ENCODE data around the gene THADA. TPM values are rescaled to one million over a fixed set of nuclear protein-coding genes. Genes with fewer than 3 reads are reported as not detected.

Gene THADA
- total and polyA plus RNA-seq, 7 donors: 4.4 to 35.2 (median 20.2) TPM

DNA sequence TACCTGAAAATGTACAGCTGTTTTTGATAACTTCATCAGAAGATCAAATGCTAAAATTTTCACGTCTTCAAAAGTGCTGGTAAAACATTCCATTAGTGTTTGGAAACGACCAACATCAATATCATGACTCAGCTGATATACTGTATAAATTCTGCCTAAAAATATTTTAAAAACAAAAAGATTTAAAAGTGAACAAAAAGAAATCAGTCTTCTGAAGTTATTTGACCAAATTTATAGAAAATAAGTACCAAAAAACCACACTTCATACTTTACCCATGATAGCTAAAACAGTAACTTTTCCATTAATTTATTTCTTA lies 35.6 kb downstream of the THADA start:
- WGBS, 2 donors: 50 to 73% methylated on average over 2 of the region's 2 CpGs
- H3K27me3 ChIP-seq: no peaks in the 10 kb centered on the region
- no peaks in the 10 kb centered on the region for H3K4me1 ChIP-seq
- H3K9me3 ChIP-seq: no peaks in the 10 kb centered on the region
- TF ChIP-seq EP300 (IDR thresholded peaks at IDR 0.05) (no peak), POLR2AphosphoS5 (IDR thresholded peaks at IDR 0.05) (no peak), POLR2A (IDR thresholded peaks at IDR 0.05) (no peak)
- TF ChIP-seq, protein P1, sequence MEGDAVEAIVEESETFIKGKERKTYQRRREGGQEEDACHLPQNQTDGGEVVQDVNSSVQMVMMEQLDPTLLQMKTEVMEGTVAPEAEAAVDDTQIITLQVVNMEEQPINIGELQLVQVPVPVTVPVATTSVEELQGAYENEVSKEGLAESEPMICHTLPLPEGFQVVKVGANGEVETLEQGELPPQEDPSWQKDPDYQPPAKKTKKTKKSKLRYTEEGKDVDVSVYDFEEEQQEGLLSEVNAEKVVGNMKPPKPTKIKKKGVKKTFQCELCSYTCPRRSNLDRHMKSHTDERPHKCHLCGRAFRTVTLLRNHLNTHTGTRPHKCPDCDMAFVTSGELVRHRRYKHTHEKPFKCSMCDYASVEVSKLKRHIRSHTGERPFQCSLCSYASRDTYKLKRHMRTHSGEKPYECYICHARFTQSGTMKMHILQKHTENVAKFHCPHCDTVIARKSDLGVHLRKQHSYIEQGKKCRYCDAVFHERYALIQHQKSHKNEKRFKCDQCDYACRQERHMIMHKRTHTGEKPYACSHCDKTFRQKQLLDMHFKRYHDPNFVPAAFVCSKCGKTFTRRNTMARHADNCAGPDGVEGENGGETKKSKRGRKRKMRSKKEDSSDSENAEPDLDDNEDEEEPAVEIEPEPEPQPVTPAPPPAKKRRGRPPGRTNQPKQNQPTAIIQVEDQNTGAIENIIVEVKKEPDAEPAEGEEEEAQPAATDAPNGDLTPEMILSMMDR (IDR thresholded peaks at IDR 0.05): no peak
- H3K4me3 ChIP-seq: no peak overlapping the region
- intact Hi-C loops (cut with DNase I): no loop called here
- H3K36me3 ChIP-seq: peaks cover 0 to 76% (median 2%) of the 10 kb centered on the region in 4 donors
- no peak for DNase-seq
- H3K27ac ChIP-seq: no peak overlapping the region

DNA sequence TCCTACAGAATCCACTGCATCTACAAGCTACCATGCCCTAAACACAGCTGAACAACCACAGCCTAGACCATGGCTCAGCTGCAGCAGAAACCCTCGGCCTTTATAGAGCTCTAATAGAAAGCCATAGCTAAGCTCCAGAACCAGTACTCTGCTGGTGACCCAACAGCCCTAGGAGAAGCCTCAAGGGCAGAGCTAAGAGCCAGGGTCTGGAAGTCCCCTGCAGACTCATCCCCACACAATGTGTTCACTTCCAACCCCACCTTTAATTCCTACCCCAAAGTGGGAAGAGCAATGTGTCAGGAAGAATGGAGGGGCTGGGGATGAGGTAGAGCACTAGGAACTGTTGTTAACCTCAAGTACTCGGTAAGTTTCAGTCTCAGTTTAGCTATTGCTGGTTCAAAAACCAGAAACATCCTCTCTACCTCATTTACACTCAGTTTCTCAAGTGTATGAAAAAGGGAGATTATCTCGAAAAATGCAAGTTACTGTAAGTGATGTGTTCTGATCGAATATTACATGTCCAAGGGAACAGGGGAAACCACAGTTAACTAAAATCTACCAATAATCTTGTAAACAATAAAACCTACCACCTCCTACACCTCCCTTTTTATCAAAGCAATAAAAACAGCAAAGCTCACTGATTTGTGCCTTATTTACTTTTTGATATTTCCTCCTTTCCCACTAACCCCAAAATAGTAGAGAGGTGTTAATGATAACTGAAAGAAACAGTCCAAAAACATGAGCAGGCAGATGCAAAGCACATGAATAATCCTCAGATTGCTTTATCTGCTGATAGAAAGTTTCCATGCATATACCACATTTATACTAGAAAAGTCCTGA lies 36.2 kb downstream of the THADA start:
- WGBS, 2 donors: 58 to 70% methylated on average over 4 of the region's 4 CpGs

DNA sequence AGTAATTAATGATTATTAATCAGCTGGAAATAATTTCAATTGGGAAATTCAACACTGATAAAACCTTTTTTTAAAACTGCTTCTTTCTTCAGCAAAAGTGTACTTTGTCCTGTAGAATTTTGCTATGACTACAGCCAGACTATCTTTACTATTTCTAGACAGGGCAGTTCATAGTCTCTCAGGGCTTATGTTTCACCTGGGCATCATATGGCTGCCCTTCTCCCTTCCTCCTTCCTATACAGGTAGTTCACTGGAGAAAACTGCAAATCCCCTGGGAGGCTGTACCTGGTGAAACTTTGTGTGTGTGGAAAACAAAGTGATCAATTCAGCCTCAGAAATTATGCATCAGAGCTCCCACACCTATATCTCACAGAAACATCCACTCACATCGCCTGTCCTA lies 38.6 kb downstream of the THADA start:
- peaks cover 0 to 59% (median 3%) of the 10 kb centered on the region in 4 donors for H3K36me3 ChIP-seq
- 95 to 98% methylated on average over 1 of the region's 1 CpG for WGBS, 2 donors
- DNase-seq: no peak

More for the DNA sequence above, 36.2 kb downstream of the THADA start:
- TF ChIP-seq, protein P1 (IDR thresholded peaks at IDR 0.05): no peak
- TF ChIP-seq EP300 (IDR thresholded peaks at IDR 0.05): no peak
- no peak for TF ChIP-seq POLR2AphosphoS5 (IDR thresholded peaks at IDR 0.05)
- no peak for TF ChIP-seq POLR2A (IDR thresholded peaks at IDR 0.05)
- intact Hi-C loops (cut with DNase I): no loop called here
- Histone ChIP-seq H3K27ac (no peak overlapping the region), H3K4me1 (no peaks in the 10 kb centered on the region), H3K9me3 (no peaks in the 10 kb centered on the region), H3K4me3 (no peak overlapping the region), H3K27me3 (no peaks in the 10 kb centered on the region), H3K36me3 (peaks cover 0 to 73% (median 3%) of the 10 kb centered on the region in 4 donors)
- no peak for DNase-seq

DNA sequence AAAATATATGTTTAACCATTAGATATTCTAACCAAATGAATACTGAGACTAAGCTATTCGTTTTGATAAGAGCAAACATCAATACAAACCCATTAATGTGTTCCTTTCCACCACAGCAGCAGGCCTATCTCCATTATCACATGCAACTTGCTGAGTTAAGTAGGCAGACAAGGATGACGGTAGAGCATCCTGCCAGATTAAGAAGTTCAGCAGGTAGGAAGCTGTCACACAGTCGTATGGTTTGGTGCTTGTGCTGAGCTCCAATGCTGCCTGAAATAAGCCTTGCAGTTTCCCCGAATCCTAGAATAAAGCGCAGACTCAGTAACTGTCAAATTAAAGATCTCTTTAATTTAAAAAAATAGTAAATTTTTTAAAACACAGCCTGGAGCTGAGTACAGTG lies 39.6 kb downstream of the THADA start:
- peaks cover 0 to 61% (median 6%) of the 10 kb centered on the region in 4 donors for H3K36me3 ChIP-seq
- H3K27ac ChIP-seq: no peak overlapping the region
- TF ChIP-seq EP300 (IDR thresholded peaks at IDR 0.05) (no peak), POLR2A (IDR thresholded peaks at IDR 0.05) (no peak), POLR2AphosphoS5 (IDR thresholded peaks at IDR 0.05) (no peak)
- TF ChIP-seq, protein P1 (IDR thresholded peaks at IDR 0.05): no peak
- no peaks in the 10 kb centered on the region for H3K27me3 ChIP-seq
- H3K4me3 ChIP-seq: no peak overlapping the region
- intact Hi-C loops (cut with DNase I): no loop called here
- WGBS, 2 donors: 92 to 94% methylated on average over 5 of the region's 5 CpGs
- no peaks in the 10 kb centered on the region for H3K4me1 ChIP-seq
- no peak for DNase-seq
- no peaks in the 10 kb centered on the region for H3K9me3 ChIP-seq

More for the DNA sequence above, 38.6 kb downstream of the THADA start:
- H3K4me3 ChIP-seq: no peak overlapping the region
- intact Hi-C loops (cut with DNase I): no loop called here
- H3K4me1 ChIP-seq: no peaks in the 10 kb centered on the region
- no peaks in the 10 kb centered on the region for H3K9me3 ChIP-seq
- H3K27ac ChIP-seq: no peak overlapping the region
- H3K27me3 ChIP-seq: no peaks in the 10 kb centered on the region
- TF ChIP-seq EP300 (IDR thresholded peaks at IDR 0.05) (no peak), POLR2A (IDR thresholded peaks at IDR 0.05) (no peak), POLR2AphosphoS5 (IDR thresholded peaks at IDR 0.05) (no peak)
- TF ChIP-seq, protein P1 (IDR thresholded peaks at IDR 0.05): no peak
